ENCODE measurements around the gene ATP8B1. TPM values are rescaled to one million over a fixed set of nuclear protein-coding genes. Genes with fewer than 3 reads are reported as not detected.

Gene ATP8B1
- total RNA-seq, 1 donor from 2014 or later, result 9.3 TPM

DNA sequence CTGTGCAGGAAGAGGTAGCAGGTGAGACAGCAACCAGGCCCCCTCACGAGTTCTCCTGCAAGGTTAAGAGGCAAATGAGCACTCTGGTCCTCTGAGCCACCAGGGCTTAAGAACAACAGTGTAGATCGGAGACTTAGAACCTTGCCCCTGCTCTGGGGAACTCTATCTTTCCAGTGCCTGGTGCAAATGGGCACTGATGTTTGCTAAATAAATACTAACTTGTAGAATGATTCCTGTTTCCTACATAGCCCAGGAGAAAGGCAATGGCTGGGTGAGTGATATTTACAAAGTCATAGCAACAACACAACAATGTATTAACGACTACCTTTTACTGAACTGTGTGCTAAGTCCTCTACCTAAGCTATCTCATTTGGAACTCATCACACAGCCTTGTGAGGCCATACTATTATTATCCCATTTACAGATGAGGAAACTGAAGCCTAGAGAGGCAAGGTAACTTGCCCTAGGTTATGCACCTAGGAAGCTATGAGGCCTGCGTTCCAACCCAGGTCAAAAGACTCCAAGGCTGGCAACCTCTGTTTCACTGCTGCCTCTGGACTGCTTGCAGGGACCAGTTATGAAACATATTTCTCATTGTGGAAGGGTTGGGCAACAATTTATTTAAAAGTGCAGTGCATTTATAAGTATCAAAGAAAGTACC lies 4.3 kb downstream of the ATP8B1 start:
- intact Hi-C loops (cut with DNase I), result no loop called here
- DNase-seq (ENCODE audit: low spot score), result peak; percentile 60

DNA sequence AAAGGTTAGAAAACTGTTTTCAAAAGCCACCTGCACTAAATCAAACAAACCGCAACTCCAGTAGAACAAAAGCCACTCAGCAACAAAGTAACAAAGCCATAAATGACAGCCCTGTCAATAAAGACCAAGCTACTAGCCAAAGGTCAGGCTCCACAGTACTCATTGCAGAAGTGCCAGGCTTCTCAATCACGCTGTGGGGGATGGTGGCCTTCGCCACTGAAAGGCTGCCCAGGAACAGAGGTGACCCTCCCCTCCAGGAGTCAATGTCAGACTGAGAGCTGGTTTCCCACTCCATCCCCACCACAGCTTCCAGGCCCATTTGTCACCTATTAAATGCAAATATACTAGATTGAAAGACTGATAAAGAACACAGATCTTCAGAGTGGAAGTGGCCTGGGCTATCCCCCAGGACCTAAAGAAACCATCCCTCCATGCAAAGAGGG lies 5.9 kb downstream of the ATP8B1 start:
- DNase-seq (ENCODE audit: low spot score), result peak; percentile 73
- intact Hi-C loops (cut with DNase I), result no loop called here

DNA sequence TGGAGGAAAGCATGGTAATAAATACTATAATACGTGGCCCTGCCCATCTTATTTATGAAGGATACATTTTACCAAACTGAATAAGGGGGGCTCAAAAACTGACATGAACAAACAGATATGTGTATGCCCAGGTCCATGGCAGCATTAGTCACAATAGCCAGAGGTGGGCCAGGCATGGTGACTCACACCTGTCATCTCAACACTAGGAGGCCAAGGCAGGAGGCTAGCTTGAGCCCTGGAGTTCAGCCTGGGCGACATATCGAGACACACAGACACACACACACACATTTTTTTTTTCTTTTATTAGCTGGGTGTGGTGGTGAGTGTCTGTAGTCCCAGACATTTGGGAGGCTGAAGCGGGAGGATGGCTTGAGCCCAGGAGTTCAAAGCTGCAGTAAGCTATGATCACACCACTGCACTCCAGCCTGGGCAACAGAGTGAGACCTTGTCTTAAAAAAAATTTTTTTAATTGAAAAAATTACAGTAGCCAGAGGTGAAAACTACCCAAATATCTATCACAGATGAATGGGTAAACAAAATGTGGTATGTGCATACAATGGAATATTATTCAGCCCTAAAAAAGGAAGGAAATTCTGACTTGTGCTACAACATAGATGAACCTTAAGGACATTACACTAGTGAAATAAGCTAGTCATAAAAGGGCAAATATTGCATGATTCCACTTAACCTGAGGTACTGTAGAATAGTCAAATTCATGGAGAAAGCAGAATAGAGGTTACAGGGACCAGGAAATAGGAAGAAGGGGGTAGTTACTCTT lies 8.0 kb downstream of the ATP8B1 start:
- DNase-seq (ENCODE audit: low spot score), result peak; percentile 49
- intact Hi-C loops (cut with DNase I), result no loop called here

DNA sequence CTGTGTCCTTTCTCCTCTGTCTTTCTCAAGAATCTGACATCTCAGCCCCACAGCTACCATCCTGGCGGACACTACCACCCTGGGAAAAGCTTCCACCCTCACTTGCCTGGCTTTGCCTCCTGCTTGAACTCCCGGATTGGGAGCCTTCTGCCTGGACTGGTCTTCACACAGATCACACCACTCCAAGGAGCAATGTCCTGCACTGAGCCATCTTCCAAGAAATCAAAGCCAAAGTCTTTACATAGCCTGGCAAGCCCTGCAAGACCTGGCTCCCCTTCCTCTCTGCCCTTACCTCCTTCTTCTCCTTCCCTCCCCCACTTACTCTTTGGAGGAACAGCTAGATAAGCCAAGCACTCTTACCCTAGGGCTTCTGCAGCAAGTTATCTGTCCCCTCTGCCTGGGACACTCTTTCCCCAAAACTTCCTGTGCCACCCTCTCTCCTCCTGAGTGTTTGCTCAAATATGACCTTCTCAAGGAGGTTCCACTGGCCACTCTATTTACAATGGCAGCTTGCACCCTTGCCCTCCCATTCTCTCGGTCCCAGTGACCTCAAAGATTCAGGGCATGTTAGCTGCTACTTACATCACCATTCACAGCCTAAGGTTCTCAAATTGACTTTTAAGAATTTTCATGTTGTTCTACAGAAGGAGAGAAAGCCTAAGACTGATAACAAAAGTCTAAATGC lies 9.7 kb downstream of the ATP8B1 start:
- peak; percentile 66 for DNase-seq (ENCODE audit: low spot score)
- intact Hi-C loops (cut with DNase I), result no loop called here

DNA sequence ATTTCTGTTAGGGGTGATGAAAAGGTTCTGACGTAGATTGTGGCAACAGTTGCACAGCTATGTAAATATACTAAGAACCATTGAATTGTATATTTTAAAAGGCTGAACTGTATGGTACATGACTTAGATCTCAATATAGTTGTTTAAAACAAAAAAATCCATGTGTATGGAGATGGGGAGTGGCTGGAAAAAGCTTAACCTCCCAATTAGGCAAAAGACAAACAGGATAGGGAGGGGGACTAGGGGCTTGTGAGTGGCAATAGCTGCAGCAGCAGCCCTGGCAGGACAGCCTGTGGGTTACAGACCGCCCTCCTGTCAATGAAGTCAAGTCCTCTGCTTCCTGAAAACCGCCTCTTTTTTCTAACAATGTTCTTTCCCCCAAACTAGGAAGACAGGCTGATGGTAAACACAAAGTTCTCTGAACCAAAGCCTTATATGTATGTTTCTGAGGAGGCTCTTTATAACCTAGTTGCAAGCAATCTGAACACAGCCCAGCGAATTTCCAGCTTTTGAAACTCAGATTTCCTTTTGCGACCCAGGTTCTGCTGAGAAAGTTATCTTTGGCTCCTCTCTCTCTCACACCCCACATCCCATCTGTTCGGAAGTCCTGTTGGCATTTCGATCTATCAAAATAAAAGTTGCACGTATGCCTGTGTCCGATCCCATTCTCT lies 10.3 kb downstream of the ATP8B1 start:
- intact Hi-C loops (cut with DNase I), result no loop called here
- peak; percentile 71 for DNase-seq (ENCODE audit: low spot score)

DNA sequence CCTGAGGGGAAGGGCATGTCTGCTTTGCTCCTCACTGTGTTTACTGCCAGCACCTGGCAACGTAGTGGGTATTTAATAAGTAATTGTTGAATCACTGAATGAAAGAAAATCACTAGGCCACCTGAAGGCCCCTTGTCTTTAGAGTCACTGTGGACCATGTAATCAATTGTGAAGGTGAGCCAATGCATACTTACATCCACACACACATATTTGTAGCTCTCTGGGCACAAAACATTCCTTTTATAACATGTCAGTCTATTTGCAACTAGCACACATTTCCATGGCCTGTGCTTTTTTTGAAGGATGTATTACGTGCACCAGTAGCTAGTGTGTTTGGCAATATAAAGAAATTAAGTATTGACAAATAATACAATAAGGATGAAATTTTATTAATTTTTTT lies 11.2 kb downstream of the ATP8B1 start:
- DNase-seq (ENCODE audit: low spot score), result peak; percentile 12
- intact Hi-C loops (cut with DNase I), result no loop called here

DNA sequence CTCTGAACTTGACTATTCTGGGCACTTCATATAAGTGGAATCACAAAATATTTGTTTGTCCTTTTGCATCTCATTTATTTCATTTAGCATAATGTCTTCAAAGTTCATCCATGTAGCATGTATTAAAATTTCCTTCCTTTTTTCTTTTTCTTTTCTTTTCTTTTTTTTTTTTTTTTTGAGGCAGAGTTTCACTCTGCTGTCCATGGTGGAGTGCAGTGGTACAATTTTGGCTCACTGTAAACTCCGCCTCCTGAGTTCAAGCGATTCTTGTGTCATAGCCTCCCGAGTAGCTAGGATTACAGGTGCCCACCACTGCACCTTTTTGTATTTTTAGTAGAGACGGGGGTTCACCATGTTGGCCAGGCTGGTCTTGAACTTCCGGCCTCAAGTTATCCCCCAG lies 11.9 kb downstream of the ATP8B1 start:
- DNase-seq (ENCODE audit: low spot score), result no peak
- intact Hi-C loops (cut with DNase I), result no loop called here

DNA sequence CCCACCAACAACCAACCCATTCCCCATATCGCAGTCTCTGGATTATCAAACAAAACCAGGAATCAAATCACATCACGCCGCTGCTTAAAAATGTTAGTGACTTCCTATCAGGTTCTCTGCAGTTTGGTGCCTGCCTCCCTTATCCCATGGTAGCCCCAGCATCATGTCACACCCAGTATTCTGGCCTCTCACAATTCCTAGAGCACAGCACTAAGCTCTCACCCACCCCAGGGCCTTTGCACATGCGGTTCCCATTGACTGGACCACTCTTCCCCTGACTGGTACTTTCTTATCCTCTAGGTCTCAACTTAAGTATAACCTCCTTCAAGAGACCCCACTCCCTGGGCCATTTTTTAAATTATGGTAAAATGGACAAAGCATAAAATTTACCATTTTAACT lies 12.8 kb downstream of the ATP8B1 start:
- DNase-seq (ENCODE audit: low spot score), result peak; percentile 51
- intact Hi-C loops (cut with DNase I), result no loop called here

DNA sequence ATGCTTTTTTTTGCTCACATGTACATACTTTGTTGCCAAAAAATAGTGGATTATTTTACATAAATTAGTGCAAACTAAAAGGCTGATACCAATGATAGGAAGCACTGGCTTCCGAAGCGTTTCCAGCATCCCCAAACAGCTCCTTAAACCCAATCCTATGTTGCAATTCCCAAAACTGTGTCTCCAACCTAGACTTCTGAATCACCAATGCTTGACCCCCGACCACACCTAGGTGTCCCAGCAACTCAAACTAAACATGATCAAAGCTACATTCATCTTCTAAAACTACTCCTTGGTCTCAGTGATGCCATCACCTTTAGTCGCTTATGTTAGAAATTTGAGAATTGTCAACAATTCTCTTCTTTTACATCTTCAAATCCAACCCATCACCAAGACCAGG lies 13.4 kb downstream of the ATP8B1 start:
- no peak for DNase-seq (ENCODE audit: low spot score)
- intact Hi-C loops (cut with DNase I), result loop anchor here (1.0 kb wide), 1 partner anchor 42 kb away; no protein-coding TSS in a partner anchor

DNA sequence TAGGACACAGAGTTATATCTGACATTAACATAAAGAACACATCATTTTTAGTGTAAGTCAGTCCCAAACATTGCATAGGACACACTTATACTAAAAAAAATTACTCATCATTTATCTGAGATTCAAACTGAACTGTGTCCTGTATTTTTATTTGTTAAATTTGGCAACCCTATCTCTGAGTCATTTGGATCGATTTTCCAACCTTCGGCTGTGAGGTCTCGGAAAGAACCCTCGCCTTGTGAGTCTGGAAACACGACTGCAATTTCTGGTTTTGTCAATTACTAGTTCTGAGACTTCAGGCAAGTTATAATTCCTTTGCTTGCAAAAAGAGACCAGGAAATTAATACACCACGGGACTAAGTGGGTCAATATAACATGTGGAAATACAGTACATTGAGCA lies 14.0 kb downstream of the ATP8B1 start:
- DNase-seq (ENCODE audit: low spot score), result no peak
- intact Hi-C loops (cut with DNase I), result loop anchor here (1.0 kb wide), 1 partner anchor 42 kb away; no protein-coding TSS in a partner anchor

DNA sequence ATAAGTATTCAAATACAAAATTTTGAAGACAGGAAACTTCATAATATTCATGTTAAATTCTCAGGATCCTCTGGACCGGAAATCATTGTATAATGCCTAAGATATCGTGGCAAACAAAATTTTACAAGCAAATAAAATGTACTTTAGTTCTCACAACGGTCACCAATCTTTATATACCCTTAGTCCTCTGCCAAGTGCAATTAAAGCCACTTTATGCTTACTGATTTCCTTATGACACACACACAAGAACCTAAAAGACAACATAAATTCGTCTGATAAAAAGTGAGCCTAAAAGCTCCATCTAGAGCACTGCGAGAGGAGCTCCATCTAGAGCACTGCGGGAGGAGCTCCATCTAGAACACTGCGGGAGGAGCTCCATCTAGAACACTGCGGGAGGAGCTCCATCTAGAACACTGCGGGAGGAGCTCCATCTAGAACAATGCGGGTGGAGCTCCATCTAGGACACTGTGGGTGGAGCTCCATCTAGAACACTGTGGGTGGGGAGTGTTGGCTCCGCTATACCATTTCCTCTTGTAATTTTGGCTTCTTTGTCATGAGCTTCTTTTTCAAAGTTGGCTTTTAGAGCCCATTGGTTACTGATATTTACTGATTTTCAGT lies 15.9 kb downstream of the ATP8B1 start:
- intact Hi-C loops (cut with DNase I), result no loop called here
- DNase-seq (ENCODE audit: low spot score), result no peak

DNA sequence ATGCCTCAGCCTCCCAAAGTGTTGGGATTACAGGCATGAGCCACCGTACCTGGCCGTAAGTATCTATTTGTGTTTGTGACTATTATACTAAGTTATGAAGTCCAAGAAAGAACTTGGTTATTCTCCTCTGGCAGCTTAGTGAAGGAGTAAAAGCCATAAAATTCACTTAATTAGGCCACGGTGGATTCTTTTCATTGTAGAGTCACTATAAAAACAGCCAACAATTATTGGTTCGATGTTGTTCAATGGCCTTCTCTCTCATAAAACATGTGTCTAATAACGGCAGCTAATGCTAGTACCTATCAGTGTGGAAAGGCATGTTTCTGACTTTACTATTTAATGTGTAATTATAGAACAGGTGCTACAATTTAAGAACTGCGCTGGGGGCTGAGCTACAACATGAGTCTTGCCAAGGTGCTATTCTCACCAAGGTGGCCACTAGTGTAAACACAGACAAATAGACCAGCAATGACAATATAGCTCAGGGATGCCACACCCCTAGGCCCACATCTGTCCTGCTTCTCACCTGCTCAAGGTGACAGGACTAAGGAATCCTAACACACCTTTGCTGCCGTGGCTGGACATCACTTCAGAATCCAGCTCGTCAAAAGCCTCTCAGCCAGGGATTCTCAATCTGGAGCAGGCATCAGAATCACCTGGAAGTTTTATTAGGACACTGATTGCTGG lies 17.2 kb downstream of the ATP8B1 start:
- intact Hi-C loops (cut with DNase I), result no loop called here
- DNase-seq (ENCODE audit: low spot score), result peak; percentile 29

DNA sequence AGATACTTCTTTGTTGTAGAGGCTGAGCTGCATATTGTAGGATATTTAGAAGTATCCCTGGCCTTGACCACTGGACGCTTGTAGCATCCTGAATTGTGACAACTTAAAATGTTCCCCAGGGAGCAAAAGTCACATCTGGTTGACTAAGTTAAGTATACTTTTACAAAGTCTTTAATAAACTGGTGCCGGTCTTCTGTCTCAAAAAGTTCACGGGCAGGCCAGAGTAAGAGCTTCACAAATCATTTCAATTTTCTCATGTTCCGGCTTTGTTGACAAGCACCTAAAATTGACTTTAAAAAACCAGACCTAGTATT lies 18.4 kb downstream of the ATP8B1 start:
- intact Hi-C loops (cut with DNase I), result no loop called here
- no peak for DNase-seq (ENCODE audit: low spot score)

DNA sequence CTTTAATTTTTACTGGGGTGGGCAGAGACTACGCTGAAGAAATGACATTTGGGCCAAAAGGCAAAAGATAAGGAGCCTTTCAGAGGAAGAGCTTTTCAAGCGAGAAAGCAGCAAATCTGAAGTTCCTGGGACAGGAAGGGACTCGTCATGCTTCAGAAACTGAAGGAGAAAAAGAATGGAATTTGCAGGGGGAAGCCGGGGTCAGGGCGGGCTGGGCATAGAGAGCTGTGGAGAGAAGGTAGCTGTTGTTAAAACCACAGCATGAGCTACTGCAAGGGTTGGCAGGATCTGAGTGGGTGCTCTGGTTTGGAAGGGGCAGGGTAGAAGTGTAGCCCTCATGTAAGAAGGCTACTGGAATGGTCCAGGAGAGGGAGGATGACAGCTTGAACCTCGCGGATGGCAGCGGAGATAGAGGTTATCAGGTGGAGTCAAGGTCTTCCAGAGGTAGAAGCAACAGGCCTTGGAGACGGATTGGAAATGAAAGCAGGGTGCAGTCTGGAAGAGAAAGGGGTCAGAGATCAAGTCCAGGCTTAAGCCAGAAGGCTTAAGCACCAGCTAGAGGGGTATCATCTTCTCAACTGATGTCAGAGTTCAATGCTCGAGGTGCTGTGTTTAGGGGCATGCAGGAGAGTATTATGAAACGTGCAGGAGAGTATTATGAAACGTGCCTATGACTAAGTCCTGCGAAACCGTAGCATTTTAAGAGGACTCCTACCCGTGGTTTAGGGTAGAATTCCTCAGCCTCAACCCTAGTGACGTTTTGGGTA lies 18.9 kb downstream of the ATP8B1 start:
- peak; percentile 36 for DNase-seq (ENCODE audit: low spot score)
- intact Hi-C loops (cut with DNase I), result no loop called here

DNA sequence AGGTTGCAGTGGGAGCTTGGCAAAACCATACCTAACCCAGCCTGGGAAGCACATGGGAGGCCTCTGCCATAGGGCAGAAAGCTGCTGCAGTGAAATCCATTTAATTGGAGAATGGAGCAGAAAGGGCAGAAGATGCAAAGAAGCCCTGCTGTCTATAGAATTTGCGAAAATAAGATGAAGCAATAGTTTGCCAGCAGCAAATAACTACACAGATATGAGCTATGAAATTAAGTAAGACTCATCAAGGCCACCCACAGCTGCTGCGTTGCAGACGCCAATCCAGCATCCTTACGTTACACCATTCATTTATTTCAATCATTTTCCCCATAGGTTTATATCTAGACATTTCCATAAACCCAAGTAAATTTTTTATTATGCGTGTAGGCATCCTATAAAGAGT lies 21.1 kb downstream of the ATP8B1 start:
- no peak for DNase-seq (ENCODE audit: low spot score)
- intact Hi-C loops (cut with DNase I), result no loop called here

DNA sequence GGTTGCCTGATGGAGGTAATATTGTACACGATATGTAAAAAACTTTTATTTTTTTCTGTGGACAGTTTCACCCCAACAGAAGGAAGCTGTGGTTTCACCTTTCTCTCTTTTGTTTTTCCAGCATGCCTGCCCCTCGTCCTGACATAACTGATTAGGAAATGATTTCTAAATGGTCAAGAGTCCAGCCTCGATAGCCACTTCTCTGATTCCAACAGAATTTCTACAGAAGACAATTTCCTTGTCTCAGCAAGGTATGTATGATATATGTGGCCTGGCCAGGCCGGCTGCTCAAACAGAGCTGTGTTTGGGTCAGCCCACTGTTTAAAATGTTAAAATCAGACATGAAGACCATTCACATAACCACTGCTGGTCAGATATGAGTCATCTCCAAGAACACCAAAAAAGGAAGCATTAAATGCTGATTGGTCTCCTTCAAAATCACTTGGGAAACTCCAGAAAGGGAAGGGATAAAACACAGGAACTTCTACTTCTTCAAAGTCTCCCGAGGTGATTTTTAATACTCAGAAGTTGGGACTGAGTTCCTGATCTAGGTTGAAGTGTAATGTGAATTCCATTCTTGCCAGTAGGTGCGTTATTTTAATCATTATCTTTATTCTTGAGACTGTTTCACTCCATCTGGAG lies 22.3 kb downstream of the ATP8B1 start:
- intact Hi-C loops (cut with DNase I), result no loop called here
- DNase-seq (ENCODE audit: low spot score), result no peak

DNA sequence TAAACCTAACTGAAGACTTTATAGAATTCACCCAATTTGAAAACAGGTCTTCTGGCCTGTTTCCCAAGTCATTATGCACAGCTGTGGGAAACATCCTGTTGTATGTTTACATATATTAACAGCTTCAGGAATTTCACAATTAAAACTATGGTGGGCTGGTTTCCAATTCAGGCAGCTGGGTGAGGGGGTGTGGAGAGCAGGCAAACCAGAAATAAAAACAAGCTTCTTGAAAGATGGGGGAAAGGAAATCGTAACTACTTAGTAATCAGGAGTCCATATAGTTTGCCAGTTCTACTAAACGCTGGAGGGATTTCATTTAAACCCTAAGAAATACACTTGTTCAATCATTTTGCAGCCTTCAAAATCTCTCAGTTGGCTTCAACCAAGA lies 22.8 kb downstream of the ATP8B1 start:
- intact Hi-C loops (cut with DNase I), result no loop called here
- no peak for DNase-seq (ENCODE audit: low spot score)

DNA sequence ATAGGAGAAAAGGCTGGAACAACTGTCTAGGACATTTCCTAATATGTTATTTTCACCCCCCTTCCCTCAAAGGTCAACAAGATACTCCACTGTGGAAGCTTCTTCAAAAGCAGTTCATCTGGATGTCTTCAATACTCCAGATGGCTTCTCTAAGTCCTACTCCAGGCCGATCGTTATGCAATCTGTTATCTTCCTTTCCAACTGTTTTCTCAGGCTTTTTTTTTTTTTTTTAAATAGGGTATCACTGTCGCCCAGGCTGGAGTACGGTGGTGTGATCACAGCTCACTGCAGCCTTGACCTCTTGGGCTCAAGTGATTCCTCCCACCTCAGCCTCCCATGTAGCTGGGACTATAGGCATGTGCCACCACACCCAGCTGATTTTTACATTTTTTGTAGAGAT lies 26.3 kb downstream of the ATP8B1 start:
- no peak for DNase-seq (ENCODE audit: low spot score)
- intact Hi-C loops (cut with DNase I), result no loop called here
